Femur (tissue), 1 donor: ENCODE results near the gene TFRC.
"Not testable (repeated sequence)": the region's sequence is repeated elsewhere in the genome, so short reads cannot be mapped to it uniquely, and the experiment has no call there.

Experiments
- DNase-seq: peaks from one replicate; pipeline ENCODE4 v3.0.0-alpha.2; 2017

The TFRC gene

DNA sequence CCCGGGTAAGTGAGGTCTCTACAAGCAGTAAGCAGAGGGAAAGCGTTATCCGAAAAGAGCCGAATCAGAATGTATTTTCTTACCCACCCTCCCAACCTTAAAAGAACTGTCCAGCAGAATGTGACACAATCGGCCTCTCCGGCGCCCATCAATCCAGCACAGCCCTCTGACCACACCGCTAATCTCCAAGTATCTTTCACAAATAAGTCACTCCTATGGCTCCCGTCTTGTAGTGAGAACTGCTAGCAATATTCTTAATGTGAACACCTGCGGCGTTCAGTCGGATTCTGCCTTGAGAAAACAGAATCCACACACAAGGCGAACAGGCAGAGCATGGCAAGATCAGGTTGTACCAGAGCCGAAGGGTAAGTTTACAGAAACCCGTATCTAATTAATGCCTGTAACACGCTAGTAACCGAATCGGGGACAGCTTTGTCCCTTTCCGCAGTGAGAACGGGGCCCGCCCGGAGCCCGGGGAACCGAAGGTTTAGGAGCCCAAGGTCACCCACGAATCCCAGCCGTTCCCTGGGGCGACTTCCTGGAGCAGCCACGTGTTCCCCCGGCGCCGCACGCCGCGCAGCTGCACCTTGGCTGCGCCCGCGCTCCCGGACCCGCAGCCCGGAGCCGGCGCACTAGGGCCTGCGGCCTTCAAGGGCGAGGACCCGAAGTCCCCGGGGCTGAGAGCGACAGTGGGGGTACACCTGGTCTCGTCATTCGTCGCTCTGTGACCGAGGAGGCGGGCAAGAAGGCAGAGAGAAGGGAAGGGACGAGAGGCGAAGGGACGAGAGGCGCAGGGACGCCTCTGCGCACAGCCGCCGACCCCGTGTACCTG, 672 bp downstream of the TFRC start:
- peak; percentile 61 for DNase-seq

GRCh38 chr3:196080101-196080846, 1.6 kb downstream of the TFRC start:
- DNase-seq: not testable (repeated sequence)

DNA sequence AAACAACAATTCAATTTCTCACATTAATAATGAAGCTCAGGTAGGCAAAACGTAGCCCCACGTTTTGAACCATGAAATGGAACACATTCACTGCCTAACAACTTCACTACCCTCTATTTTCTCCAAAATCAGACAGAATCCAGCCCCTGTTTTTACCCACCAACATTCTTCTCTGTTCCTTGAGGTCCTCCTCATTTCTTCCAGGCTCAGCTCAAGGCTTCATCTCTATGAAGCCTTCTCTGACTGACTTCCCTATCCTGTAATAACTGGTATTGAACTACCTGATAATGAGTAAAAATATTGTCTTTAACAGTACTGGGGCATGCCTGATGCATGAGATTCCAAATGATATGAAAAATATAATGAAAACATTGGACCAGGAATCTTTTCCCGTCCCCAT, 2.2 kb downstream of the TFRC start:
- no peak for DNase-seq

DNA sequence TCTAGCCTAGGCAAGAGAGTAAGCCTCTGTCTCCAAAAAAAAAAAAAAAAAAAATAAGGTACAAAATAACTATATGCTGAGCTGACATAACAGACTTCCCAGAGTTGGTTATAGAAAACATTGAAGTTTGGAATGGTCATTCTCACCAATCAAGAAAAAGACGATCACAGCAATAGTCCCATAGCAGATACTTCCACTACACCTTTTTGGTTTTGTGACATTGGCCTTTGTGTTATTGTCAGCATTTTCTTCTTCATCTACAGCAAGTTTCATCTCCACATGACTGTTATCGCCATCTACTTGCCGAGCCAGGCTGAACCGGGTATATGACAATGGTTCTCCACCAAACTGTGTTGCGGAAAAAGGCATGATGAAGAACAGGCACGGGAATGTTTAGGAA, 6.9 kb downstream of the TFRC start:
- DNase-seq: no peak

- DNase-seq: peak; percentile 75
Observed at GRCh38 chr3:196073255-196073753, 8.6 kb downstream of the TFRC start.

GRCh38 chr3:196072313-196072712, 9.6 kb downstream of the TFRC start:
- no peak for DNase-seq

DNA sequence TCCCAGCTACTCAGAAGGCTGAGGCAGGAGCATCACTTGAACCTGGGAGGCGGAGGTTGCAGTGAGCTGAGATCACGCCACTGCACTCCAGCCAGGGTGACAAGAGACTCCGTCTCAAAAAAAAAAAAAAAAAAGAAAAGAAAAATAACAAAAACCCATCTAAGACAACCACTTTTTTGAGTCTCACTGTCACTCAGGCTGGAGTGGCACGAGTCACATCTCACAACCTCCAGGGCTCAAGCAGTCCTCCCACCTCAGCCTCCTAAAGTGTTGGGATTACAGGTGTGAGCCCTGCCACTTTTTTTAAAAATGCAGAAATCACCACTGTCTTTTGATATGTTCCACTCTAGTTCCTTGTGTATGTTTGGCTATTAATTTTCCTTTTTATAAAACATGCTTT, 13.1 kb downstream of the TFRC start:
- not testable (repeated sequence) for DNase-seq

DNA sequence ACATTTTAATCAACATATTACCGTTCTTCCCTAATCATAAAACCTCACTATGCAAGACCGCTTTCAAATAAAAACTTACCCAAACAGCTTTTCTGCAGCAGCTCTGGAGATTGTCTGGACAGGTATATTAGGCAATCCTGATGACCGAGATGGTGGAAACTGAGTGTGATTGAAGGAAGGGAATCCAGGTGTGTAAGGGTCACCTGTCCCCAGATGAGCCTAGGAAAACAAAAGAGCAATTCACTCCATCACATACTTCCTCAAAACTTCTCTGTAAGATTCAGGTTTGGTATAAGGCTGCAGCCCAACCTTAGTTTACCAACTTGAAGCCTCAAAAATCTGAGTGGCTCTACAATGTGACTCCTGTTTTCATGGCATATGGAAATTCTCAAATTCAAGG, 14.5 kb downstream of the TFRC start:
- DNase-seq: no peak

DNA sequence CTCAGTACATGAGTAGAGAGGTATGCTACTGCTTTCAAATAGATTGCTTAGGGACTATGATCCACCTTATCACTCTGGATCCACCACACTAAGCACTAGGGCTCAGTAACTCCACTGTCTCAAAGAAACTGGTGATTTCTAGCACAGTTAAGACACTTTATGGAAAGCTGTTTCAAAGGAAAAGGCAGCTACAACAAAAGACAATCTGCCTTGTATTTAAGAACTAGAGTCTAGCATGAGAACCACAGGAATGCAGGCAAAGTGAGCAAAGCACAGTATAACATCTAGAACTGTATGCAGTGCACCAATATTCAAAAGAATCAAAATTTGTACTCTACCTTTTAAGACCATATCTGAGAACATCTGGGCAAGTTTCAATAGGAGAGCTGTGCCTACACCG, 17.9 kb downstream of the TFRC start:
- no peak for DNase-seq

- DNase-seq: no peak
Observed at GRCh38 chr3:196063456-196063855, 18.4 kb downstream of the TFRC start.

DNA sequence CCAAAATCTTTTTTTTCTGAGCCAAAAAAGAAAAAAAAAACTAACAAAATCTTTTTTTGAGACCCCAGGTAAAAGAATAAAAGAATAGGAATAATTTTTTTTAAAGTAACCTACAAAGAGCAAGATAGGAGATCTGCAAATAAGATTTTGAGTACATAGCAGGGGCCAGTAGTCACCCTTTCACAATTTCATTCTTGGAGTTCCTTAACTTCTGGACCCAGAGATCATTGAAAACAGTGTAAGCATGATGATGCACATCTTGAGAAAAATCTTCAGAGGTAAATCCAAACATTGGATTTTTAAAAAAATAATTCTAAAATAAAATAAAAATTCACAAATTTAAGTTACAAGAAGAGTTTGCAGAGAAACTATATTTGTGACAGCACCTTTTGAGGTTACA, 18.8 kb downstream of the TFRC start:
- no peak for DNase-seq

GRCh38 chr3:196060834-196061233, 21.1 kb downstream of the TFRC start:
- DNase-seq: no peak

GRCh38 chr3:196057760-196058331, 24.0 kb downstream of the TFRC start:
- no peak for DNase-seq

DNA sequence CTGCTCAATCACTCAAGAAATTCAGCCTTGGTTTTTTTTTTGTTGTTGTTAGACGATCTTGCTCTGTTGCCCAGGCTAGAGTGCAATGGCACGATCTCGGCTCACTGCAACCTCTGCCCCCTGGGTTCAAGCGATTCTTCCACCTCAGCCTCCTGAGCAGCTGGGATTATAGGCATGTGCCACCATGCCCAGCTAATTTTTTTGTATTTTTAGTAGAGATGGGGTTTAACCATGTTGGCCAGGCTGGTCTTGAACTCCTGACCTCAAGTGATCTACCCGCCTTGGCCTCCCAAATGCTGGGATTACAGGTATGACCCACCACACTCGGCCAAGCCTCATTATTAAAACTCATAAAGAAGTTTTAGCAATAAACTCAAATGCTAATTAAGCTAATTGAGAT, 25.5 kb downstream of the TFRC start:
- not testable (repeated sequence) for DNase-seq

DNA sequence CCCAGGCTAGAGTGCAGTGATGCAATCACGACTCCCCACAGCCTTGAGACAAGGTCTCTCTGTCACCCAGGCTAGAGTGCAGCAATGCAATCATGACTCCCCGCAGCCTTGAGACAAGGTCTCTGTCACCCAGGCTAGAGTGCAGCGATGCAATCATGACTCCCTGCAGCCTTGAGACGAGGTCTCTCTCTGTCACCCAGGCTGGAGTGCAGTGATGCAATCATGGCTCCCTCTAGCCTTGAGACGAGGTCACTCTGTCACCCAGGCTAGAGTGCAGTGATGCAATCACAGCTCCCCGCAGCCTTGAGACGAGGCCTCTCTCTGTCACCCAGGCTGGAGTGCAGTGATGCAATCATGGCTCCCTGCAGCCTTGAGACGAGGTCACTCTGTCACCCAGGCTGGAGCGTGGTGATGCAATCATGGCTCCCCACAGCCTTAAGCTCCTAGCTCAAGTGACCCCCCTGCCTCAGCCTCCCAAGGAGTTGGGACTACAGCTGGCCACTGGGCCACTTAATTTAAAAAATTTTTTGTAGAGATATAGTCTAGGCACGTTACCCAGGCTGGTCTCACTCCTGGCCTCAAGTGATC, 26.1 kb downstream of the TFRC start:
- DNase-seq: peak; percentile 39

- no peak for DNase-seq
Observed at GRCh38 chr3:196055240-196055639, 26.6 kb downstream of the TFRC start.

- no peak for DNase-seq
Observed at GRCh38 chr3:196054661-196055060, 27.2 kb downstream of the TFRC start.

- no peak for DNase-seq
Observed at GRCh38 chr3:196053487-196053886, 28.4 kb downstream of the TFRC start.

DNA sequence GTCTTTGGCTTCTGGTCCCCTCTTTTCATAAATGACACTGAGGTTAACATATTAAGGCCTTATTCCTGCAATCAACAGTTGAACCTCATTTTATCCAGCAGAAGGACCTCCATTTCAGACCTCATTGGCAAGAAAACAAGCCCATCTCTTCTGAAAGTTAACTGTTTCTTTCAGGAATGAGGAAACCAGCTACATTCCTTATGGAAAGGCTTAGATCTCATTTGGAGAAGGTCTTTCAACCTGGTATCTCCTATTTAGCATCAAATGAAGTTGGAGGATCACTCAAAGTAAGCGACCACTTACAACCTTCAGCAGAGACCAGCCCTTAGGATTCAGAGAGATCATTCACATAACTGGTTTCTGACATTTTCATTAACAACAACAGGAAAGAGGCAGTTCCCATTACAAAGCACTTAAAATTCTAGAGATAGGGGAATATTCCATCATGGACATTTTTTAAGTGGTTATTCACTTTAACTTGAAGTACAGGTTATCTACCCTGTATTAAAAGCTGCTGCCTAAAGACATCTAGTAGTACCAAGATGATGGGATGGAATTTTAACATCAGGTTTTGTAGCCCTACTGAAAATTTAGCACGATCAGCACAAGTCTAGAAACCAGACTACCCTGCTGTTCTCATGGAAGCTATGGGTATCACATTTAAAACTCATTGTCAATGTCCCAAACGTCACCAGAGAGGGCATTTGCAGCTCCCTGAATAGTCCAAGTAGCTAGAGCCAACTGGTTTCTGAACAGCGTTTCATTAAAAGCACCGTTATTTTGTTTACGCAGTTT, 30.4 kb downstream of the TFRC start:
- no peak for DNase-seq

GRCh38 chr3:196050597-196050996, 31.3 kb downstream of the TFRC start:
- DNase-seq: no peak

DNA sequence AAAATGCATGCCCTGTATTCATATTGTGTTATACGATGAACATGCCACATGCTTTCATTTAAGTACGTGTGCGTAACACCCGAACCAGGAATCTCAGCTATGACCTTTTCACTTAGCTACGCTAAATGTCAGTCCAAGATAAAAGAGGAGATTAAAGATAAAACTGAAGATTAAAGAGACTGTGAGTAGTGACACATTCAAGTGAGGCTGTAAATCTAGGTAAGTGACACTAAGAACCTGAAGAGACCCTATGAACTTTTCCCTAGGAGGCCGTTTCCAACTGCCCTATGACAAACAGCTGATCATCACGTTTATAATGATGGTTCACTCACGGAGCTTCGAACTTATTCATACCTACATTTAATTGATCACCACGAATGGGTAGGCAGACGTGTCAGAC, 32.2 kb downstream of the TFRC start:
- DNase-seq: no peak

- no peak for DNase-seq
Observed at GRCh38 chr3:196048922-196049598, 32.8 kb downstream of the TFRC start.
